Smooth muscle cell (in vitro differentiated cells): ENCODE measurements around the gene WBP1L. TPM values are rescaled to one million over a fixed set of nuclear protein-coding genes. Genes with fewer than 3 reads are reported as not detected.
"Not testable (repeated sequence)": the region's sequence is repeated elsewhere in the genome, so short reads cannot be mapped to it uniquely, and the experiment has no call there.

Experiments
- DNase-seq: peaks from one replicate; lab custom pipeline; 2025; ENCODE audit not compliant: unreplicated experiment; lab: John Stamatoyannopoulos, UW
- H2AFZ ChIP-seq: fragments of 200-600 bp; sonication (generic); 2 replicates; pipeline ENCODE4 v1.6.0; 2016; ENCODE audit warnings: antibody characterized with exemption, low read depth, mild to moderate bottlenecking
- H3F3A ChIP-seq: fragments of 200-600 bp; sonication (generic); 2 replicates; pipeline ENCODE4 v1.6.0; 2017; ENCODE audit warnings: antibody characterized with exemption, low read depth
- H3K27ac ChIP-seq: fragments of 200-600 bp; sonication (generic); 2 replicates; pipeline ENCODE4 v1.5.1; 2016; ENCODE audit warnings: low read depth, mild to moderate bottlenecking
- H3K27me3 ChIP-seq: fragments of 200-600 bp; sonication (generic); 2 replicates; pipeline ENCODE4 v1.6.1; 2016; ENCODE audit warnings: low read depth, mild to moderate bottlenecking
- H3K36me3 ChIP-seq: fragments of 200-600 bp; sonication (generic); 2 replicates; pipeline ENCODE4 v1.5.1; 2016; ENCODE audit warnings: low read depth
- H3K4me1 ChIP-seq: fragments of 200-600 bp; sonication (generic); 2 replicates; pipeline ENCODE4 v1.5.1; 2016; ENCODE audit warnings: low read depth
- H3K4me2 ChIP-seq: fragments of 200-600 bp; sonication (generic); 2 replicates; pipeline ENCODE4 v1.6.0; 2016; ENCODE audit warnings: mild to moderate bottlenecking
- H3K4me3 ChIP-seq: fragments of 200-600 bp; sonication (generic); 2 replicates; pipeline ENCODE4 v1.5.1; 2016; ENCODE audit warnings: mild to moderate bottlenecking
- H3K79me2 ChIP-seq: fragments of 200-600 bp; sonication (generic); 2 replicates; pipeline ENCODE4 v1.6.0; 2016; ENCODE audit warnings: low read depth, mild to moderate bottlenecking
- H3K9ac ChIP-seq: fragments of 200-600 bp; sonication (generic); 2 replicates; pipeline ENCODE4 v1.6.0; 2016; ENCODE audit warnings: low read depth
- H3K9me3 ChIP-seq: fragments of 200-600 bp; sonication (generic); replicated peaks from 2 replicates; pipeline ENCODE4 v1.5.1; 2016; ENCODE audit warnings: low read depth
- H4K20me1 ChIP-seq: fragments of 200-600 bp; sonication (generic); 2 replicates; pipeline ENCODE4 v1.6.0; 2016; ENCODE audit warnings: low read depth
- CTCF ChIP-seq: fragments of 200-600 bp; sonication (generic); IDR thresholded peaks from 2 replicates; pipeline ENCODE4 v1.5.1; 2017; ENCODE audit warnings: borderline replicate concordance, mild to moderate bottlenecking, antibody characterized with exemption; ENCODE audit not compliant: insufficient read depth, poor library complexity, severe bottlenecking
- WGBS: methylation state at CpG from one replicate; pipeline ENCODE4 v1.1.7; 2016; ENCODE audit warnings: low lambda C conversion rate; 5-methylcytosine and 5-hydroxymethylcytosine counted together
- polyA plus RNA-seq: library from polyadenylated mRNA; unstranded; fragments of >200 nt; fragmentation: Nextera tagmentation; extraction: Ambion mirVana; gene quantifications from 2 replicates; pipeline ENCODE4 v1.2.1, GENCODE V29; 2016
- total RNA-seq: library from RNA; depleted of rRNA; stranded (reverse); fragments of >200 nt; gene quantifications from 2 replicates; pipeline ENCODE4 v1.2.3, GENCODE V29; 2014

WBP1L gene
- total and polyA plus RNA-seq, 2 experiments from 2014 or later: 18.0 to 45.3 TPM

GRCh38 chr10:102845352-102845902 is 101.7 kb downstream of the WBP1L start:
- 84% methylated on average over 9 of the region's 9 CpGs for WGBS
- H2AFZ ChIP-seq: no peak overlapping the region
- no peaks in the 10 kb centered on the region for H3K79me2 ChIP-seq
- H3K36me3 ChIP-seq: no peaks in the 10 kb centered on the region
- no peaks in the 10 kb centered on the region for H3K9me3 ChIP-seq
- H3F3A ChIP-seq: no peaks in the 10 kb centered on the region
- H3K27ac ChIP-seq: no peak overlapping the region
- DNase-seq: no peak
- no peaks in the 10 kb centered on the region for H4K20me1 ChIP-seq
- H3K4me1 ChIP-seq: no peaks in the 10 kb centered on the region
- H3K9ac ChIP-seq: no peak overlapping the region
- no peak for TF ChIP-seq CTCF
- H3K4me2 ChIP-seq: no peak overlapping the region
- H3K27me3 ChIP-seq: peaks cover 5% of the 10 kb centered on the region
- no peak overlapping the region for H3K4me3 ChIP-seq

GRCh38 chr10:102850025-102850518 is 106.3 kb downstream of the WBP1L start:
- Histone ChIP-seq H3K36me3 (no peaks in the 10 kb centered on the region), H3K27me3 (no peaks in the 10 kb centered on the region), H3K9me3 (no peaks in the 10 kb centered on the region), H3K4me3 (no peak overlapping the region), H3K27ac (no peak overlapping the region), H3K4me1 (peaks cover 4% of the 10 kb centered on the region), H3F3A (no peaks in the 10 kb centered on the region), H3K4me2 (no peak overlapping the region), H3K9ac (no peak overlapping the region), H2AFZ (no peak overlapping the region), H4K20me1 (no peaks in the 10 kb centered on the region), H3K79me2 (no peaks in the 10 kb centered on the region)
- 83% methylated on average over 9 of the region's 9 CpGs for WGBS
- DNase-seq: no peak
- no peak for TF ChIP-seq CTCF

GRCh38 chr10:102853237-102853636 is 109.5 kb downstream of the WBP1L start:
- not testable (repeated sequence) for H3K27ac ChIP-seq, H3K4me1 ChIP-seq, H3K36me3 ChIP-seq, H3F3A ChIP-seq, DNase-seq, H3K79me2 ChIP-seq, H3K4me3 ChIP-seq, H3K9me3 ChIP-seq, H3K9ac ChIP-seq, H4K20me1 ChIP-seq, H3K27me3 ChIP-seq, H2AFZ ChIP-seq, H3K4me2 ChIP-seq
- 96% methylated on average over 7 of the region's 7 CpGs for WGBS

GRCh38 chr10:102855731-102856436 is 112.1 kb downstream of the WBP1L start:
- H3K4me1 ChIP-seq, H3F3A ChIP-seq, H2AFZ ChIP-seq, H3K4me2 ChIP-seq, H3K27me3 ChIP-seq, H3K4me3 ChIP-seq, H3K9me3 ChIP-seq, H3K9ac ChIP-seq, H3K36me3 ChIP-seq, H4K20me1 ChIP-seq, DNase-seq, H3K79me2 ChIP-seq: not testable (repeated sequence)
- peak overlapping the region; percentile 66 for H3K27ac ChIP-seq
- 7% methylated on average over 11 of the region's 11 CpGs for WGBS
